ENCODE measurements around the gene SRP19.

SRP19 gene

DNA sequence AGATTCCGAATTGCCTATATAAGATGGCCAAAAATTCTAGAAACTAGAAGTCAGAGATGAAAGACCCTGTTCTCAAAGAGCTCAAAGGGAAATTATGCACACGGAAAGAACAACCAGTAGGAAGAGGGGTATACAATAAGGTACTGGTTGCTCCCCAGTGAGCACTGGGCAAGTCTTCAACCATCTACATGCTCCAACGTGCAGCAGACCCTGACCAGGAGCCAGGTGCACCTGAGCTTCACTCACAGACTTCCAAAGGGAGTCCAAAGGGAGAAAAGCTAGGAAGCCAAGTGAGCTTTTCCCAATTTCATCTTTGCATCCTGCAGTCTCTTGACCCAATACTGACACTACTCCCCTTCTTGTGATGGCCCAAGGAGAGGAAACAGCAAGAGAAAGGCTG, 57.0 kb downstream of the SRP19 start:
- WGBS (ENCODE audit: insufficient coverage, insufficient read length) = no CpG with 5 or more reads among the region's 3 CpGs
- Histone ChIP-seq H3K27me3 (ENCODE audit: control insufficient read depth, insufficient read depth, low read length) (no peaks in the 10 kb centered on the region), H3K27ac (ENCODE audit: low read length) (no peak overlapping the region), H3K36me3 (ENCODE audit: control insufficient read depth, insufficient read depth, low read length) (no peaks in the 10 kb centered on the region), H3K4me3 (ENCODE audit: low read length) (no peak overlapping the region), H3K9me3 (ENCODE audit: control insufficient read depth, insufficient read depth, low read length) (no peaks in the 10 kb centered on the region), H3K4me1 (ENCODE audit: control insufficient read depth, insufficient read depth, low read length) (no peaks in the 10 kb centered on the region)
- DNase-seq (ENCODE audit: low read depth, low spot score) = no peak

- Histone ChIP-seq H3K4me1 (ENCODE audit: control insufficient read depth, insufficient read depth, low read length) (no peaks in the 10 kb centered on the region), H3K27me3 (ENCODE audit: control insufficient read depth, insufficient read depth, low read length) (no peaks in the 10 kb centered on the region), H3K9me3 (ENCODE audit: control insufficient read depth, insufficient read depth, low read length) (no peaks in the 10 kb centered on the region), H3K36me3 (ENCODE audit: control insufficient read depth, insufficient read depth, low read length) (no peaks in the 10 kb centered on the region), H3K4me3 (ENCODE audit: low read length) (no peak overlapping the region), H3K27ac (ENCODE audit: low read length) (no peak overlapping the region)
- no CpG with 5 or more reads among the region's 1 CpG for WGBS (ENCODE audit: insufficient coverage, insufficient read length)
- no peak for DNase-seq (ENCODE audit: low read depth, low spot score)
These were observed 57.6 kb downstream of the SRP19 start for GRCh38 chr5:112918679-112919078.

All from iPS DF 6.9 (cell line).